Nephron (organoid): ENCODE measurements around the gene MFSD2A.
A peak's percentile ranks its signal among the peaks of the same experiment; 100 is the strongest.

Source experiments
- H3K27ac Mint-ChIP-seq, 3 experiments: 2 replicates each; pipeline ENCODE4 v1.8.0; 2020; ENCODE audit warnings: mixed read lengths in 3 of 3, mild to moderate bottlenecking in 2 of 3, moderate library complexity in 1 of 3
- H3K27me3 Mint-ChIP-seq: 2 replicates; pipeline ENCODE4 v1.8.0; 2021; ENCODE audit warnings: low read depth, mild to moderate bottlenecking, moderate library complexity, mixed read lengths
- H3K36me3 Mint-ChIP-seq: 2 replicates; pipeline ENCODE4 v1.8.0; 2020; ENCODE audit warnings: low read depth, mixed read lengths
- H3K4me1 Mint-ChIP-seq: 2 replicates; pipeline ENCODE4 v1.8.0; 2020; ENCODE audit warnings: mixed read lengths
- H3K4me3 Mint-ChIP-seq, 3 experiments: 2 replicates each; pipeline ENCODE4 v1.8.0; 2020; ENCODE audit warnings: mild to moderate bottlenecking in 3 of 3, mixed read lengths in 3 of 3, moderate library complexity in 2 of 3
- H3K9me3 Mint-ChIP-seq: 2 replicates; pipeline ENCODE4 v1.8.0; 2020; ENCODE audit warnings: mixed read lengths
- TF ChIP-seq, protein P1 (sequence below), 3 experiments: fragments of 200-600 bp; sonication (generic); IDR thresholded peaks; one replicate each; pipeline ENCODE4 v1.5.0; 2021; ENCODE audit warnings: antibody characterized with exemption in 3 of 3; ENCODE audit not compliant: unreplicated experiment in 3 of 3

MFSD2A gene

DNA sequence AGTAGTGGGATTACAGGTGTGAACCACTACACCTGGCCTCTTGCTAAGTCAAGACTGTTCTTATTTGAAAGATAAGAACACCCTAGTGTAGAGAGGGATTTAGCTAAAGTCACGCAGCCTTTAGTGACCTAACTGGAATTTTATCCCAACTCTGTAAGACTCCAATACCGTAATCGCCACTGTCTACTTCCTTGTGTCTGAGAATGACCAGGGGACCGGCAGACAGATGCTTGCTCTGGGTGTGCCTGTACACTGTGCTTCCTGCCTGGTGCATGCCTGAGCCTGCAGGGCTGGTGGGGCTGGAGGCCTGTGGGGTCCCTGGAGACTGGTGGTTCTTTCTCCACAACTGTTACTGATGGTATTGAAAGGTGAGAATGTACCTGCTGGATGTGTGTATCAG lies 15.3 kb downstream of the MFSD2A start:
- Mint-ChIP-seq H3K4me1 (no peaks in the 10 kb centered on the region), H3K27ac (no peak overlapping the region), H3K36me3 (no peaks in the 10 kb centered on the region), H3K4me3 (no peak overlapping the region), H3K9me3 (no peaks in the 10 kb centered on the region), H3K27me3 (peaks cover 4% of the 10 kb centered on the region)
- TF ChIP-seq, protein P1, sequence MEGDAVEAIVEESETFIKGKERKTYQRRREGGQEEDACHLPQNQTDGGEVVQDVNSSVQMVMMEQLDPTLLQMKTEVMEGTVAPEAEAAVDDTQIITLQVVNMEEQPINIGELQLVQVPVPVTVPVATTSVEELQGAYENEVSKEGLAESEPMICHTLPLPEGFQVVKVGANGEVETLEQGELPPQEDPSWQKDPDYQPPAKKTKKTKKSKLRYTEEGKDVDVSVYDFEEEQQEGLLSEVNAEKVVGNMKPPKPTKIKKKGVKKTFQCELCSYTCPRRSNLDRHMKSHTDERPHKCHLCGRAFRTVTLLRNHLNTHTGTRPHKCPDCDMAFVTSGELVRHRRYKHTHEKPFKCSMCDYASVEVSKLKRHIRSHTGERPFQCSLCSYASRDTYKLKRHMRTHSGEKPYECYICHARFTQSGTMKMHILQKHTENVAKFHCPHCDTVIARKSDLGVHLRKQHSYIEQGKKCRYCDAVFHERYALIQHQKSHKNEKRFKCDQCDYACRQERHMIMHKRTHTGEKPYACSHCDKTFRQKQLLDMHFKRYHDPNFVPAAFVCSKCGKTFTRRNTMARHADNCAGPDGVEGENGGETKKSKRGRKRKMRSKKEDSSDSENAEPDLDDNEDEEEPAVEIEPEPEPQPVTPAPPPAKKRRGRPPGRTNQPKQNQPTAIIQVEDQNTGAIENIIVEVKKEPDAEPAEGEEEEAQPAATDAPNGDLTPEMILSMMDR (IDR thresholded peaks at IDR 0.05; ENCODE audit: unreplicated experiment in 3 of 3), result no peak

DNA sequence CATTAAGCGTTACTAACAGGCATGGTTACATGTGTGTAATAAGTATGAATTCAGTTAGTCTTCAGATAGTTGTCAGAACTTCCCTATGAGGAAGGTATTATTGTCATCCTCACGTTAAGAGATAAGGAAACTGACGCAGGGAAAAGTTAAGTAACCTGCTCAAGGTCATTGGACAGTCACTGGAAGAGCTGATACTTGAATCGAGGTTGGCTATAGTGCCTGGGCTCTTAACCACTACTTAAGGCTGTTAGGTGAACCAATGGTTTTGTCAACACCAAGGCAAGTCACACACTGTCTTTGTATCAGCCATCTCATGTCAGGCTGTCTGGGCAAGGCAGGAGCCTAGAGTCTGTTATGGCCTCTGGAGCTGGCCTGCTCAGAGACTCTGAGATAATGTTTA lies 16.2 kb downstream of the MFSD2A start:
- Mint-ChIP-seq H3K27me3 (peaks cover 4% of the 10 kb centered on the region), H3K4me3 (no peak overlapping the region), H3K27ac (no peak overlapping the region), H3K9me3 (no peaks in the 10 kb centered on the region), H3K4me1 (no peaks in the 10 kb centered on the region), H3K36me3 (no peaks in the 10 kb centered on the region)
- TF ChIP-seq, protein P1 (IDR thresholded peaks at IDR 0.05; ENCODE audit: unreplicated experiment in 3 of 3), result no peak

DNA sequence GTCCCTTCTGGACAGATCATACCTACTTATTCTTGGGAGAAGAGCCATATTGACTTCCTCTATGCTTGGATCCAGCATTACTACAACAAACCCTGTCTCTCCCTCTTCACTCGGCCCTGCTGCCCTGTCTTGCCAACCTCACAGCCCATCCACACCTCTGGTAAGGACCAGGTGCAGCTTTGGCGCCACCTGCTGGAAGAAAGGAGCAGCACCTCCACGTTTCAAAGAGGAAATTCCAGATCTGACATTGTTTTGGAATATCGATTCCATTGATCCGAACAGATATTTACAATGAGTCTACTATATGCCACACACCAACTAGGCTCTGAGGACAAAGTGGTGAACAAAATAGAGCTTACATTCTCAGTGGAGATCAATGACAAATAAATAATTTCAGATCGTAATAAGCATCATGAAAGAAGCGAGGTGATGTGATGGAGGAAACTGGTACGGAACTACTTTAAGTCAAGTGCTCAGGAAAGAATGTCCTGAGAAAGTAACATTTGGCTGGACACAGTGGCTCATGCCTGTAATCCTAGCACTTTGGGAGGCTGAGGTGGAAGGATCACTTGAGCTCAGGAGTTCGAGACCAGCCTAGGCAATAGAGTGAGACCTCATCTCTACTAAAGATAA lies 18.7 kb downstream of the MFSD2A start:
- no peaks in the 10 kb centered on the region for H3K4me1 Mint-ChIP-seq
- TF ChIP-seq, protein P1 (IDR thresholded peaks at IDR 0.05; ENCODE audit: unreplicated experiment in 3 of 3), result peak; percentile 93 to 95 (median 93)
- H3K27ac Mint-ChIP-seq, result peak overlapping the region in 1 of 3 experiments; percentile 13
- peaks cover 4% of the 10 kb centered on the region for H3K27me3 Mint-ChIP-seq
- no peaks in the 10 kb centered on the region for H3K9me3 Mint-ChIP-seq
- no peak overlapping the region for H3K4me3 Mint-ChIP-seq
- no peaks in the 10 kb centered on the region for H3K36me3 Mint-ChIP-seq

DNA sequence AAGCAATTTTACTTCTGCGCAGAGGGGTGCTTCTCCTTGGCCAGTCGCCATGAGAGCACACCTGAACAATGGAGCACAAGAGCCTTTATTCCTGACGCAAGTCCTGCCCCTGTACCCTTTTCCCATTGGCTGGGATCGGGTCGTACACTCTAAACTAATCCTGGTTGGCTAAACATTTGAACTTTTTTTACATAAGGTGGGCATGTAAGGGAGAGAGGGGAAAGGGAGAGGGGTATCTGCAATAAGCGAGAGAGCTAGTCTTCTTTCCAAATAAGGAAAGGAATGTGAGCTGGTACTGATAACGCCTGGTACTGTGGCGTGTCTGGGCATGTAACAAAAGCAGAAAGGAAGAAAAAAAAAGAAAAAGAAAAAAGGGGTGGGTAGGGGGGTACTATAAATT lies 21.8 kb downstream of the MFSD2A start:
- no peaks in the 10 kb centered on the region for H3K4me1 Mint-ChIP-seq
- TF ChIP-seq, protein P1 (IDR thresholded peaks at IDR 0.05; ENCODE audit: unreplicated experiment in 3 of 3), result no peak
- peaks cover 4% of the 10 kb centered on the region for H3K27me3 Mint-ChIP-seq
- no peaks in the 10 kb centered on the region for H3K36me3 Mint-ChIP-seq
- H3K27ac Mint-ChIP-seq, result no peak overlapping the region
- no peak overlapping the region for H3K4me3 Mint-ChIP-seq
- H3K9me3 Mint-ChIP-seq, result no peaks in the 10 kb centered on the region

DNA sequence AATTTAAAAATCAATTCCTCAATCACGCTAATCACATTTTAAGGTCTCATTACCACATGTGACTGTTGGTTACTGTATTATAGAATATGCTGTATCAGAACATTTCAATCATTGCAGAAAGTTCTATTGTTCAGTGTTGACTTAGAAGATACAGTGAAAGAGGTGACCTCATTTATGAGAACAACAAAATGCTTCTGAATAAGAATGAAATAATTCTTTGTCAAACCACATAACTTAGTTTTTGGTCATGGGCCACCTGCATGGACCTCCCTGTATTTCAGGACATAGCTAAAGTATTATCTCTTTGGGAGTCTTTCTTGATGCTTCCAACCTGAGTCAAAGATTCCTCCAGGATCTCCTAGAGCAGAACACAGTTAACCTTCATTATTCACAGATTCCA lies 22.3 kb downstream of the MFSD2A start:
- Mint-ChIP-seq H3K27ac (no peak overlapping the region), H3K4me1 (no peaks in the 10 kb centered on the region), H3K36me3 (no peaks in the 10 kb centered on the region), H3K9me3 (no peaks in the 10 kb centered on the region), H3K27me3 (peaks cover 4% of the 10 kb centered on the region), H3K4me3 (no peak overlapping the region)
- TF ChIP-seq, protein P1 (IDR thresholded peaks at IDR 0.05; ENCODE audit: unreplicated experiment in 3 of 3), result no peak

DNA sequence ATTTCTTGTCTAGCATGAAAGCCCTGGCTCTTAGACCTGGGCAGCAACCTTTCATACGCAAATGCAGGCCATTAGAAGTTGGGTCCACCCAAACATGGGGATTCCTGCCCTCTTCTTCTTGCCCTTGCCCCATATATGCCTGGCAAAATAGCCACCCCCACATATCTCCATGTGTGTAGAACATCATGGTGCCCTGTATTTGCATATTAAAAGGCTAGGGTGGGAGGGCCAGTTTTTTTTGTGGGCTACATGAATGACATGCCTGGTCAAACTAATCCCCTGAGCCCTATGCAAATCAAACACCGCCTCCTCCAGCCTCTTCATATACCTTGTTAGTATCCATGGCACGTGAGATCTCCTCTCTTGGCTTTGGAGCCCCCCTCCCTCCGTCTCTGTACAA lies 24.7 kb downstream of the MFSD2A start:
- no peaks in the 10 kb centered on the region for H3K36me3 Mint-ChIP-seq
- TF ChIP-seq, protein P1 (IDR thresholded peaks at IDR 0.05; ENCODE audit: unreplicated experiment in 3 of 3), result no peak
- no peaks in the 10 kb centered on the region for H3K4me1 Mint-ChIP-seq
- no peak overlapping the region for H3K4me3 Mint-ChIP-seq
- peaks cover 4% of the 10 kb centered on the region for H3K27me3 Mint-ChIP-seq
- no peak overlapping the region for H3K27ac Mint-ChIP-seq
- H3K9me3 Mint-ChIP-seq, result no peaks in the 10 kb centered on the region
